ENCODE data around the gene C20orf141.

C20orf141 gene

GRCh38 chr20:2838170-2838797, 23.5 kb downstream of the C20orf141 start:
- DNase-seq, result no peak
- in situ Hi-C loops (cut with HindIII; ENCODE audit: low pct_ligation_motif_present, low pct_unique_long_range_greater_than_20kb, low sequenced_read_pairs), result no loop called here

DNA sequence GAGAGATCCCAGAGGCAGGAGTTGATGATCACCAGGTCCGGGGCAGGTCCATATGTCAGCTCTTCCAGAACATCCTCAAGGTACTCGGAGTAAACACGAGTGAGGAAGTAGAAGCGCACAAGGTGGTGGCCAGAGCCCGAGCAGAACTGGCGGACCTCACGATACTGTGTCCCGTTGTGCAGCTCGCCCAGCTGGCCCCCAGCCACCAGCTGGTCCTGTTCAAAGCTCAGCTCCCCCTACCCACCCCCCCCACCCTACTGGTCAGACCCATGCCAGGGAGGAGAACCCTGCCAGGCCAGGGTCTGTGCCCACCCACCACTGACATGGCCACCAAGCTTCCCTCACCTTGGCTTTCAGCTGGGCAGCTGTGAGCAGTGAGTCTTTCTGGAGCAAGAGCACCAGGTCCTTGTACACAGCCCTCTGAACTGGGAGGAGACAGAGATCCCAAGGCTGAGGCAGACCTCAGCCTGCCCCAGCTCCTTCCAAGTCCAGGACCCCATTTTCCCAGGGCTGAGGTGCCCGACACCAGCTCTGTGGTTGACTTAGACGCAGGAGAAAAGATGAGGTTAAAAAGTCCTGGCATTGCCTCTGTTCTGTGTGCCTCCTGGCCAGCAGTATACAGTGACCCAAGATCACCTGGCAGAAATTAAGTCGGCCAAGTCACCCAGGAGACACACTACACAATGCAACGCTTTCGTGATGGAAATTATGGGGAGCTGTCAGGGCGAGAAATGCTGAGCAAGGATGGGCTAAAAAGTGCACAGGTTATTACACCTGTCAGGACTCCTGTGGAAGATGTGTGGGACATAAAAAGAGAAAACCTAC, 24.3 kb downstream of the C20orf141 start:
- in situ Hi-C loops (cut with HindIII; ENCODE audit: low pct_ligation_motif_present, low pct_unique_long_range_greater_than_20kb, low sequenced_read_pairs), result no loop called here
- DNase-seq, result no peak

GRCh38 chr20:2839732-2840137, 24.9 kb downstream of the C20orf141 start:
- in situ Hi-C loops (cut with HindIII; ENCODE audit: low pct_ligation_motif_present, low pct_unique_long_range_greater_than_20kb, low sequenced_read_pairs), result no loop called here
- no peak for DNase-seq

GRCh38 chr20:2840138-2840966, 25.6 kb downstream of the C20orf141 start, which contains the start of the genes PCED1A and VPS16:
PCED1A (minus strand) TSS chr20:2840655; CDS start chr20:2839912, 743 bp downstream.
VPS16 (plus strand) TSS chr20:2840745; CDS start chr20:2840775, 30 bp downstream.
- peak; percentile 75 for DNase-seq
- in situ Hi-C loops (cut with HindIII; ENCODE audit: low pct_ligation_motif_present, low pct_unique_long_range_greater_than_20kb, low sequenced_read_pairs), result no loop called here

- in situ Hi-C loops (cut with HindIII; ENCODE audit: low pct_ligation_motif_present, low pct_unique_long_range_greater_than_20kb, low sequenced_read_pairs), result no loop called here
- peak; percentile 67 for DNase-seq
Measured at GRCh38 chr20:2840967-2841531, 26.3 kb downstream of the C20orf141 start.

GRCh38 chr20:2845607-2846006, 30.8 kb downstream of the C20orf141 start:
- DNase-seq, result no peak
- in situ Hi-C loops (cut with HindIII; ENCODE audit: low pct_ligation_motif_present, low pct_unique_long_range_greater_than_20kb, low sequenced_read_pairs), result no loop called here

- in situ Hi-C loops (cut with HindIII; ENCODE audit: low pct_ligation_motif_present, low pct_unique_long_range_greater_than_20kb, low sequenced_read_pairs), result no loop called here
Measured at GRCh38 chr20:2846698-2847097, 31.9 kb downstream of the C20orf141 start.

DNA sequence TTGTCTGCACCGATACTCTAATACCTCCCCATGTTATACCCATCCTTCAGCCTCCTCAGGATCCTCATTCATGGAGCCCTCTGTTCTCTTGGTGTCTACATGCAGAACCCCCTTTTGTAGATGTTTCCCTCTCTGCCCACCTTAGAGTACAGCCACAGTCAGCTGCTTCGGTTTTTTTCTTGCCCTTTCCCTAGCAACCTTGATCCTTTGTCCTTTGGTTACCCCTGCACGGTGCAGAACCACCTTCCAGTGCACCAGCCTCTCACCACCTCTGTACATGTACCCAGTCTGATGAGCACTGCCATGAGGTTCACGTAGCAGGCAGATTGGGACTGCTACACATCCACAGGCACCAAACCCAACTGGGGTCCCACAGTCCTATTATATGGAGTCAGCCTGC, 33.0 kb downstream of the C20orf141 start:
- in situ Hi-C loops (cut with HindIII; ENCODE audit: low pct_ligation_motif_present, low pct_unique_long_range_greater_than_20kb, low sequenced_read_pairs), result no loop called here
- DNase-seq, result no peak

More at GRCh38 chr20:2846698-2847097, 31.9 kb downstream of the C20orf141 start:
- DNase-seq, result no peak

DNA sequence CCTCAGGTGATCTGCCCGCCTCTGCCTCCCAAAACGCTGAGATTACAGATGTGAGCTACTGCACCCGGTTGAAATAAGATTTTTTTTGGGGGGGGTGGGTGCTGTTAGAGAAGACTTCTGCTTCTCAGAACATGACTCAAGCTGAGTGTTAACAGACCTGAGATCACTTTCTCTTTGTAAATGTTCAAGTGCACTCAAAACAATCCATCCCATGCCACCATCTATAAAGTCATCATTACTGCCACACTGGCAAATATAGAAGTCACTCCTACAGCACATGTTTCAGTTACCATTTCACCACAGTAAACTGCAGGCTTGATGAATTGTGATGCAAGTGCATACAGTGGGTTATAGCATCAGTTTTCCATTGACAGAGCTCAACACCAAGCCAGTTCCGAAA, 34.7 kb downstream of the C20orf141 start:
- in situ Hi-C loops (cut with HindIII; ENCODE audit: low pct_ligation_motif_present, low pct_unique_long_range_greater_than_20kb, low sequenced_read_pairs), result no loop called here
- DNase-seq, result no peak

- in situ Hi-C loops (cut with HindIII; ENCODE audit: low pct_ligation_motif_present, low pct_unique_long_range_greater_than_20kb, low sequenced_read_pairs), result no loop called here
- no peak for DNase-seq
Measured at GRCh38 chr20:2851086-2851485, 36.3 kb downstream of the C20orf141 start.

DNA sequence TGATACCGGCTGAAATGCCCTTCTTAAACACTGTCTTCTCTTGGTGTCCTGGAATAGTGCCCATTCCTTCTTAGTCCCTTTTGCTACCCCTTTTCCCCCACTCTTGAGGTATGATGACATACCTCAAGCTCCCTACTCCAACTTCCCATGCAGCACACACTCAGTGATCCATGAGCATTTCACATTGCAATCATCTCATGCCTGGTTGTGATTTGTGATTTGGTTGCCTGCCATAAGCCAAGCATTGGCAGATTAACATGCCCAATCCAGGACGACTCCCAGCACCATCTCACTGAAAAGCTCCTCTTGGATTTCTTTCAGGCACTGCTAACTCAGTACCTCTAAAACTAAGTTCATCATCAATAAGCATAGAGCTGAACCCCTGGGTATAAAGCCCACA, 43.8 kb downstream of the C20orf141 start:
- no peak for DNase-seq
- in situ Hi-C loops (cut with HindIII; ENCODE audit: low pct_ligation_motif_present, low pct_unique_long_range_greater_than_20kb, low sequenced_read_pairs), result no loop called here

DNA sequence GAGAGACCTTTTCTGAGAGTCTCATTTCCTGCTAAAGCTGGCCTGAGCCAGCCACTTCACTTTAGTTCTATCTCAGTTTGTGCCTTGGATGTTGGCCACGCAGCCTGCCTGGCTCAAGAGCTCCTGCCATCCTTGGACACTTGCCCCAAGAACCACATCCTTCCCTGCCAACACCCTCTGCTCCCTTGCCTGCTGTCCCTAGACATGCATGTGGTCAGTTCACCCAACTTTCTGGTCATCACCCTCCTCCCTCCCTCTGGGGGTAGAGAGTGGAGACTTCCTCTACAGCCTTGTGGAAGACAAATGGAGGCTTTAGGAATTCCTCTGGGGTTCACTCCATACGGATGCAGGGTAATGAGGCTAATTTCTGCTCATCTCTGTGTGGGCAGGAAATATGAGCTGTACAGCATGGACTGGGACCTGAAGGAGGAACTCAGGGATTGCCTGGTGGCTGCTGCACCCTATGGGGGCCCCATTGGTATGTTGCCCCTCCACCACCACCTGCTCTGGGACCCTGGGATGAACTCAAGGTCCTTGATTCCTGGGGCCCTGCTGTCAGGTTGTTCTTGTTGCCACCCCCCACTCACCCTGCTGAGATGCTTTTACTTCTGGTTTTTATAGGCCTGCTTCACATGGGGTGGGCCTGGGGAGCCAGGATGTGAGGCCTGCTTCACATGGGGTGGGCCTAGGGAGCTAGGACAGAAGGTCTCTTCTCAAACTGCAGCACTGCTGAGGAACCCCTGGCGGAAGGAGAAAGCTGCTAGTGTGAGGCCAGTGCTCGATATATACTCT, 44.7 kb downstream of the C20orf141 start:
- DNase-seq, result no peak
- in situ Hi-C loops (cut with HindIII; ENCODE audit: low pct_ligation_motif_present, low pct_unique_long_range_greater_than_20kb, low sequenced_read_pairs), result no loop called here

DNA sequence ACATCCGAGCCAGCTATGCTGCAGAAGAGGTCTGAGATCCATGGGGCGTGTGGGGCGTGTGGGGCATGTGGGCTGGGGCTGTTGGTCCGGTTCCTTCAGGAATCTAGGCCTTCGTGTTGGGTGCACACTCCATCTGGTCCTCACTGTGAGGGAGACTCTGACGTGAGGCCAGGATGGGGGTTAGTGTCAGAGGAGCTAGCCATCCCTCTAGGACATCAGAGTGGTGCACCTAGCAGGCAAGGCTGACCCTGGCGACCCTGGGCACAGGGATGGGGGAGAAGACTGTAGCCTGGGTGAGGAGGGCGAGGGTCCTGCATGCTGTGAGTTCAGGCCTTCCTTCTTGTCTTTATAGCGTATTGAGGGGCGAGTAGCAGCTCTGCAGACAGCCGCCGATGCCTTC, 49.8 kb downstream of the C20orf141 start:
- in situ Hi-C loops (cut with HindIII; ENCODE audit: low pct_ligation_motif_present, low pct_unique_long_range_greater_than_20kb, low sequenced_read_pairs), result no loop called here

DNA sequence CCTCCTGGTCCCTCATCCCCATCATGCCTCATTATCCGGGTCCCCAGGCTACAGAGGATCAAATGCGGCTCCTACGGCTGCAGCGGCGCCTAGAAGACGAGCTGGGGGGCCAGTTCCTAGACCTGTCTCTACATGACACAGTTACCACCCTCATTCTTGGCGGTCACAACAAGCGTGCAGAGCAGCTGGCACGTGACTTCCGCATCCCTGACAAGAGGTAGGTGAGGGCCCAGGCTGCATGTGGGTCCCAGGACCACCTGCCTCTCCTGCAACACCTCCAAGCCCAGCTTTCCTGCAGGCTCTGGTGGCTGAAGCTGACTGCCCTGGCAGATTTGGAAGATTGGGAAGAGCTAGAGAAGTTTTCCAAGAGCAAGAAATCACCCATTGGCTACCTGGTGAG, 50.3 kb downstream of the C20orf141 start:
- no peak for DNase-seq
- in situ Hi-C loops (cut with HindIII; ENCODE audit: low pct_ligation_motif_present, low pct_unique_long_range_greater_than_20kb, low sequenced_read_pairs), result no loop called here

More for the DNA sequence above, 49.8 kb downstream of the C20orf141 start:
- no peak for DNase-seq

Data from ACHN (cell line).